ENCODE results near the gene GNPDA2. TPM values are rescaled to one million over a fixed set of nuclear protein-coding genes. Genes with fewer than 3 reads are reported as not detected.

The GNPDA2 gene
- total RNA-seq, 1 donor from 2014 or later: 17.0 TPM

GRCh38 chr4:44678094-44679041 lies 48.0 kb downstream of the GNPDA2 start, which contains the start of gene GUF1:
Gene GUF1 (plus strand): TSS chr4:44678420. CDS start chr4:44678623, 203 bp downstream.
- peak; percentile 95 for DNase-seq

DNA sequence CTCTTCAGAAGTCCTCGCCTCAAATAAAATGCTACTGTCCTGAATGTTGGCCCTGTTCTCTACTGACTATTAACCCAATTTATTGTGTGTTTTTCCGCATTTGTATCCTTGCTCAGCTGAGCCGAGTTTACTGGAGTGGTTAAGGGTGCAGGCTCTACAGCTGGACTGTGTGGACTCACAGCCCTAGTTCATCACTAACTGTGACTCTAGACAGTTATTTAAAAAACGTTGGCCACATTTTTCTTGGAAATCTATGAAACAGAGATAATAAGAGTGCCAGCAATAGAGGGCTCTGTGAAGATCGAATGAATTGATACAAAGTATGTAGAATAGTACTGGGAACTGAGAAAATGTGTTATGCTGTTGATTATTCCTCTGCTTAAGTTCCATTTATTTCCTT lies 51.0 kb downstream of the GNPDA2 start:
- DNase-seq: no peak

- DNase-seq: no peak
These were observed 51.9 kb downstream of the GNPDA2 start for GRCh38 chr4:44674471-44674870.

GRCh38 chr4:44671636-44672035 lies 54.7 kb downstream of the GNPDA2 start:
- no peak for DNase-seq

DNA sequence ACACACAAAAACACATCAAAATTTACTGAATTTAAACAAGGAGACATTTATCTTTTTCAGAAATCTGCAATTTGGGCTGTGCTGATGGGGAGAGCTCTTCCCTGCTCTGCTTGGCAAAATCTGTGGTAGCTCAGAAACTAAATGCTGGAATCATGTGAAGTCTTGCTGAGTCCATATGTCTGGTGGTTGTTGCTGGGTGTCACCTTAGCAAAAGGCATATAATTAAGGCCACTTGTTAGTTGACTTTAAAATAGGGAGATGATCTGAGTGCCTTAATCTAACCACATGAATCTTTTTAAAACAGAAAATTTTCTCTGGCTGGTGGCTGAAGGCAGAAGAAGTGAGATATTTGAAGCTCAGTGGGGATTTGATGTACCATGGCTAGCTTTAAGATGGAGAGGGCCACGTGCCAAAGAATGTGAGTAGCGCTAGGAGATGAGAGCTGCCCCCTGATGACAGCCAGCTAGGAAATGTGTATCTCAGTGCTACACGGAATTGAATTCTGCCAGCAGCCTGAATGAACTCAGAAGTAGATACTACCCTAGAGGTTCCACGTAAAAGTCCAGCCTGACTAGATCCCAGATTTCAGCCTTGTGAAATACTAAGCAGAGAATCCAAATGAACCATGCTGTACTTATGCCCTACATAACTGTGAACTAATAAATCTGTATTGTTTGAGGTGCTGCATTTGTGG lies 55.7 kb downstream of the GNPDA2 start:
- DNase-seq: no peak

DNA sequence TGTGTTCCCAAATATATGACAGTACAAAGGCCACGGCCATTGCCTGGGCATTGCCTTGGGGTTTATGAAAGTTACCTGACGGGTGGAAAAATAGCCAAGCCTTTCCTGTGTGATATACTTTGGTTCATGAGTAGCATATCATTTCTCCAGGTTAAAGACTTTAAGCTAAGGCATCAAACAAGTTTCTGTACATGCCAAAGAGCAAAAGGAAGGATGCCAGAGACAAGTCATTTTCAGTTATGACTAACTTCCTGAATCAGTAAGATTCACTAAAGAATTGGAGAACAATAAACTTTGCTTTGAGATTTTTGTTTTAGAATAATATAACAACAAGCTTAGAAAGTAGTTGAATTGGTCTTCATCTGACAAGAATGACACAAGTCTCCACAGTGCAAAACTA lies 57.8 kb downstream of the GNPDA2 start:
- peak; percentile 18 for DNase-seq

DNA sequence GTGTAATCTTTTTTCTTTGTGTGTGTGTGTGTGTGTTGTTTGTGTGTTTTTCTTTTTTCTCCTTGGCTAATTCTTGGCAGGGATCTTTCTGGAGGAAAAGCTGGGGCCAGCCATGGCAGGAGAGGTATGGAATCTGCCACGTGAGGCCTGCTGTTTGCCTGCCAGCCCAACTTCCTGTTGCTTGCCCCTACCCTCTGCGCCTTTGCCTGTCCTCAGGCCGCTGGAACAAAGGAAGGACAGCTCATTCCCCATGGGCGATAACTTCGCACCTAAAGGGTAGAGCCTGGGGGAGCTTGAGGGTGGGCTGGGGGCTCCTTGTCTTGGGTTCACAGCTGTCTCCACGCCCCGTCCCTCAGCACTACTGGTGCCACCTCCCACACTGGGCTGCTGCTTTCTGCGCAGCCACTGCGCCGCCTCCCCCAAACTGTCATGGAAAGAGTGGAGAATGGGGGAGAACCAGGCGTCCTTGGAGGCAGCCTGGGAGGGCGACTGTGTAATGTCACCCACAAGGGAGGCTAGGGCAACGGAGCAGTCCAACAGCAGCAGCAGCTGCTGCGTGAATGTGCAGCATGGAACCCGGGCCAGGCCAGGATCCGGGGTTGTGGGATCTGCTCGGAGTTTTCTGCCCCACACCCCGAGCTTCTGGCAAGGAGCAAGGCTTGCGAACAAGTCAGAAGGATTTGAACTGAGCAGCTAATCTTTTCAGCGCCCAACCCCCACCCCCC lies 62.7 kb downstream of the GNPDA2 start:
- DNase-seq: no peak

DNA sequence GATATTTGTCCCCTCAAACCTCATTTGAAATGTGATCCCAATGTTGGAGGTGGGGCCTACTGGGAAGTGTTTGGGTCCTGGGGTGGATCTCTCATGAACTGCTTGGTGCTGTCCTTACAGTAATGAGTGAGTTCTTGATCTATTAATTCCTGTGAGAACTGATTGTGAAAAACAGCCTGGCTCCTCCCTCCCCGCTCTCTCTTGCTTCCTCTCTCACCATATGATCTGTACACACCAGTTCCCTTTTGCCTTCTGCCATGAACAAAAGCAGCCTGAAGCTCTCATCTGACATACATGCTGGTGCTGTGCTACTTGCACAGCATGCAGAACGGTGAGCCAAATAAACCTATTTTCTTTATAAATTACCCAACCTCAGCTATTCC lies 63.7 kb downstream of the GNPDA2 start:
- DNase-seq: no peak

GRCh38 chr4:44661940-44662622 lies 64.3 kb downstream of the GNPDA2 start:
- DNase-seq: no peak

DNA sequence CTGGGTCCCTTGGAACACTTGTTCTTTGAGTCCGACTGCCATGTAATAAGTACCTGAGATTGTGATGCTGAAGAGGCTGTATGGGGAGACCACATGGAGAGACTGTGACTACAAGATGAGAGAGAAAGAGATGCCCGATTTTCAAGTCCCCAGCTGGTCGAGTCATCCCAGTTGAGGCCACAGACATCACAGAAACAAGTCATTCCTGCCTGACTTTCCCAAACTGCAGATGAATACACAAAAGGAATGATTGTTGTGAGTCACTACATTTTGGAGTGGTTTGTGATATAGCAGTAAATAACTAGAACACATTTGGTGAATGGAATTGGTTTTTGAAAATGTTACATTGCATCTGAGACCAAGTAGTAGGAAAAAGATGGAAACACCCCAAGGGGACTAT lies 66.0 kb downstream of the GNPDA2 start:
- no peak for DNase-seq

GRCh38 chr4:44652002-44652401 lies 74.4 kb downstream of the GNPDA2 start:
- no peak for DNase-seq

Other genes starting within 250 kb of the GNPDA2 start
- gene YIPF7, start 74.9 kb downstream of the GNPDA2 start, total RNA-seq: not detected in 2 replicates
- 8.7 and 20.3 TPM in 2 replicates for gene GUF1, start 48.1 kb downstream of the GNPDA2 start, total RNA-seq